LNCaP clone FGC (cell line): ENCODE results near the gene ZC3H8.

Experiments used
- DNase-seq: peaks from one replicate; pipeline ENCODE4 v3.0.0-alpha.2; 2011; ENCODE audit warnings: low read depth
- H3K4me3 ChIP-seq: 2 replicates; pipeline ENCODE4 v1.5.1; 2011; ENCODE audit warnings: mild to moderate bottlenecking, low read depth, low read length, control low read depth
- TF ChIP-seq, protein P1 (sequence below): IDR thresholded peaks from 2 replicates; pipeline ENCODE4 v1.5.1; 2012; ENCODE audit warnings: mild to moderate bottlenecking; ENCODE audit not compliant: control insufficient read depth, insufficient read depth; ENCODE audit errors: extremely low read depth

ZC3H8 gene

DNA sequence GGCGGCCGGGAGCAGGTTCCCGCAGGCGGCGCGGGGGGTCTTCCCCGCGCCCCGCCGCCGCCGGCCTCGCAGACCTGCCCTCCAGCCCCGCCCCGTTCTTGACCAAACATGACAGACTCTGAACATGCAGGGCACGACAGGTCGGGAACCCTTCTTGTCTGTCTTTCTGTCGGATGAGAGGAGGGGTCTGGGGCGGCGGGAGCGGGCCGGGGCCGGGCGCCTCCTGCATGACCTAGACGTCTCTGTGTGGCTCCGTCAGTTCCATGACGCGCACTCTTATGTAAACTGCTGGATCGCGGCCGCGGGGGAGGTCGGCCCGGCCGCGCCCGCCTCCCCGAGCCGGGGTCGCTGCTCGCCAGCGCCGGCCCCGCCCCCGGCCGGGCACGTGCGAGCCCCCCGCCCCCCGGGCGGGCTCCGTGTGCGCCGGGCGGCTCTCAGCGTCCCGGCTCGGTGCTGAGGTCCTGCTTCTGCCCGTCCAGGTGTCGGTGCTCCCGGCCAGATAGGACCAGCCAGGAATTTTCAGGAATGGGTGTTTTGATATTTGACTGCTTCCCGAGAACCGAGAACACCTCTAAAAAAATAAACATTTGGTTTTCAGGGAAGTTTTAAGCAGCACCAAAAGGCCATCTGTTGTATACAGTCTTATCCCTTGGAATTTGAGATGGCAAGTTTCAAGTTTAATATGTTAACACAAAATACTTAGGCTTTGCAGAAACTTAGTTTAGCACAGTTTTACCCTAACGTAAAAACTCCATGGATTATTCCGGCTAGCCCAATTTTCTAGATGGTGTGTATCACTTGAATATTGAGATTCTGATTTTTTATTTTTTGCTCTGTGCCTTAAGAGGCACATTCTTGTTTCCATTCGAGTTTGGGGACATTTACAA, 21.3 kb upstream of the ZC3H8 start:
- H3K4me3 ChIP-seq: peak overlapping the region; percentile 91
- peak; percentile 50 for DNase-seq
- TF ChIP-seq, protein P1, sequence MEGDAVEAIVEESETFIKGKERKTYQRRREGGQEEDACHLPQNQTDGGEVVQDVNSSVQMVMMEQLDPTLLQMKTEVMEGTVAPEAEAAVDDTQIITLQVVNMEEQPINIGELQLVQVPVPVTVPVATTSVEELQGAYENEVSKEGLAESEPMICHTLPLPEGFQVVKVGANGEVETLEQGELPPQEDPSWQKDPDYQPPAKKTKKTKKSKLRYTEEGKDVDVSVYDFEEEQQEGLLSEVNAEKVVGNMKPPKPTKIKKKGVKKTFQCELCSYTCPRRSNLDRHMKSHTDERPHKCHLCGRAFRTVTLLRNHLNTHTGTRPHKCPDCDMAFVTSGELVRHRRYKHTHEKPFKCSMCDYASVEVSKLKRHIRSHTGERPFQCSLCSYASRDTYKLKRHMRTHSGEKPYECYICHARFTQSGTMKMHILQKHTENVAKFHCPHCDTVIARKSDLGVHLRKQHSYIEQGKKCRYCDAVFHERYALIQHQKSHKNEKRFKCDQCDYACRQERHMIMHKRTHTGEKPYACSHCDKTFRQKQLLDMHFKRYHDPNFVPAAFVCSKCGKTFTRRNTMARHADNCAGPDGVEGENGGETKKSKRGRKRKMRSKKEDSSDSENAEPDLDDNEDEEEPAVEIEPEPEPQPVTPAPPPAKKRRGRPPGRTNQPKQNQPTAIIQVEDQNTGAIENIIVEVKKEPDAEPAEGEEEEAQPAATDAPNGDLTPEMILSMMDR: no peak

DNA sequence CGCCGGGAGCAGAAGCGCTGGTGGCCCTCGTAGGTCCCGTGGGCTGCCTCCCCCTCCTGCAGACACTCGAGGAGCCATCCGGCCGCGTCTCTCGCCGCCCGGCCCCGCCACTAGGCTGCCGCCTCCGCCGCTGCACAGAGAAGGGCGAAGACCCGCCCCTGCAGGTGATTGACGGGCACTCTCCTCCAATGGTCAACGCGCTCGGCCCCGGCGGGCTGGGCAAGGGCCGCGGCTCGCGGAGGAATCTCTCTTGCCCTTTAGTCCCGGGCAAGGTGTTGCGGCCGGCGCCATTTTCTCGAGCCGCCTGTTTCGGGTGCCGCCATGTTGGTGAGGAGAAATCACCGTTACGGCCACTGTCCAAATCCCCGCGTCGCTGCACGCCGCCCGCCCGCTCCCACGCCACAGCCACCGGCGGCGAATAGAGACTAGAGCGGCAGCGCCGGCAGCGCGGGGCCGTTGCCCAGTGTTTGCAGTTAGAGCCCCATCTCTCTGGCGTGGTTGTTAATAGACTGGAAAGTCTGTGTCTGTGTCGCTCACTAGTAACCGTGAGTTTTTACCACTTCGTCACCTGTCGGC, 20.6 kb upstream of the ZC3H8 start, which contains the start of gene ZC3H6:
Gene ZC3H6, plus strand, starts transcription at position 287 of the 576 bp plus-strand sequence. CDS start 398 bp downstream, outside the sequence.
- peak; percentile 89 for DNase-seq
- TF ChIP-seq, protein P1: peak; percentile 10; the same call in 1 of the 2 replicates
- peak within 1 kb of the TSS; percentile 91 for H3K4me3 ChIP-seq

DNA sequence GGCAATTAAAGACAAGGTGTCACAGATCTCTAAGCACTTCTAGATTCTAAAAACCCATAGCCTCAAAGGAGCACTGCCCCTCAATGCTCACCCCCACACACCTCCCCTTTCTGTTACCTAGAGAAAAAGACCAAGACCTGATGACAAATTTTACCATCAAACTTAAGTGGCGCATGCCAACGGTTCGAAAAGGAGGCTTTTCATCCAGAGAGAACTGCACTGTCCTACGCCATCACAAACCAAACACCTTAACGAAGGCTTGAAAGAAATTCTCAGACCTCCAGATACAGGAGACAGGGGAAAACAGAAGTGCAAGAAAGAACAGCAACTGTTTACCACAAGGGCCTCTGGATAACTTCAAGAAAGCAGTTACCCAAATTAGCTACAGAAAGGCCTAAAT, 18.5 kb upstream of the ZC3H8 start:
- no peak for DNase-seq
- no peak overlapping the region for H3K4me3 ChIP-seq
- TF ChIP-seq, protein P1: no peak

DNA sequence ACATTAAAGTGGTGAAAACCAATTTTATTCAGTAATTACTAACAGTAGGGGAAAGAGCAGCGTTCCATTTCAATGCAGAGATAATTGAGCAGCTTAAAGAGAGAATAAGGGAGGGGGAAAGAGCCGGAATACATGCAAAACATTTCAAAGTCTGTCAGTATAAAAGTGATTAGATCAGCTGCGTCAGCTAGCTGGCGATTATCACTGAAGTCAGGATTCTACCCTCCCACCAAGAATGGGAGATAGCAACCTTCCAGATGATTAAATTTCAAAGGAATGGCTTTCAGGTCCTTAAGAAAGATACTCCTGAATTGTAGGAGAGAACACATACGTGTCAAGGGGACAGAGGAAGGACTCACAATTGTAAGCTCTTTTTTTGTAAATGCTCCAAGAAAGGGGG, 17.8 kb upstream of the ZC3H8 start:
- no peak overlapping the region for H3K4me3 ChIP-seq
- DNase-seq: no peak
- TF ChIP-seq, protein P1: no peak

DNA sequence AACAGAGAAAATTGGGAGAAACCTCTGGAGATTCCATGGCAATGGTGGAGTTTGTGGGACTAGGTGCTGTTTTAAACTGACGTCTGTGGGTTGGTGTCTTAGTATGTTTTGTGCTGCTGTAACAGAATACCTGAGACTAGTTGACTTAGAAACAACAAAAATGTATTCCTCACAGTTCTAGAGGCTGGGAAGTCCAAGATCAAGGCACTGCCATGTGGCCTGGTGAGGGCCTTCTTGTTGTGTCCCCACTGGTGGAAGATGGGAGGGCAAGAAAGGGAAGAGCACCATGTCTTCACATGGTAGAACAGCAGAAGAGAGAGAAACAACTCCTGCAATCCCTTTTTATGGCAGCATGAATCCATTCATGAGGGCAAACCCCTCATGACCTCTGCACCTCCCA, 13.7 kb upstream of the ZC3H8 start:
- no peak for DNase-seq
- TF ChIP-seq, protein P1: no peak
- no peak overlapping the region for H3K4me3 ChIP-seq

DNA sequence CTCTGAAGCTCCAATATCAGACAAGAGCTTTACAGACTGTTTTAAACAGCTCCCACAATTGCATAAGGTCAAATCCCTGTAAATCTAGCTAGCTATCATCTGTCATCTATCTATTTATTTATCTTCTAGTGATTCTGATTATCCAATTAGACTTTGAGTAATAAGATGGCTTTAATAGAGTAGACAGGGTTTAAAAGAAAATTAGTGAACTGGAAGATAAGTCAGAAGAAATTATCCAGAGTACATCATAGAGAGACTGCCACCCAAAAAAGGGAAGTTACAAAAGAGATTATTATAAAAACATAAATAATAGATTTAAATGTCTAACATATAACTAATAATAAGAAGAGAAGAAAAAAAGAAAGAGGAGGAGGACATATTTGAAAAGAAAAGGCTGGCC, 8.0 kb upstream of the ZC3H8 start:
- TF ChIP-seq, protein P1: no peak
- H3K4me3 ChIP-seq: no peak overlapping the region
- no peak for DNase-seq
